Endothelial cell of umbilical vein (primary cell): ENCODE results near the gene DSCAML1. TPM values are rescaled to one million over a fixed set of nuclear protein-coding genes. Genes with fewer than 3 reads are reported as not detected.

ENCODE experiments used
- BruUV-seq: library from RNA; stranded (reverse); fragments of 400-500 nt; replicated peaks from 2 replicates; lab custom pipeline; 2021; lab: Mats Ljungman, UMichigan
- CTCF ChIA-PET: fragments of 300-600, 350-600 bp; sonication (Branson Sonifier 250); formaldehyde crosslinking; loops from one replicate; lab custom pipeline; 2021; ENCODE audit warnings: antibody characterized with exemption, inconsistent platforms; lab: Charles Lee
- POLR2A ChIA-PET: fragments of 300-600, 350-600 bp; sonication (Branson Sonifier 250); formaldehyde crosslinking; loops from one replicate; lab custom pipeline; 2021; ENCODE audit warnings: antibody characterized with exemption, inconsistent platforms; lab: Charles Lee
- DNase-seq: peaks from one replicate; pipeline ENCODE4 v3.0.0-alpha.2; 2011; ENCODE audit warnings: low read depth, low spot score
- FAIRE-seq: peaks from 2 replicates; lab custom pipeline; 2011; peaks lifted over from hg19 to GRCh38; lab: Jason Lieb, UNC
- H2AFZ ChIP-seq: 2 replicates; pipeline ENCODE4 v1.6.0; 2012; ENCODE audit warnings: low read depth, low read length, control low read depth, inconsistent platforms
- H3K27ac ChIP-seq: 2 replicates; pipeline ENCODE4 v1.5.1; 2011; ENCODE audit warnings: low read depth, mild to moderate bottlenecking, control low read depth, low read length, moderate library complexity; ENCODE audit not compliant: insufficient read depth
- H3K27me3 ChIP-seq, 2 experiments: 2 replicates each; pipeline versions ENCODE4 v1.6.0 to v1.6.1; 2011; ENCODE audit warnings: low read length in 2 of 2, mixed read lengths in 1 of 2; ENCODE audit not compliant: control insufficient read depth in 2 of 2, insufficient read depth in 2 of 2
- H3K36me3 ChIP-seq, 2 experiments: 2 replicates in 1 of 2; 3 replicates in 1 of 2; pipeline ENCODE4 v1.5.1; 2011; ENCODE audit warnings: low read length in 2 of 2, mild to moderate bottlenecking in 1 of 2, moderate library complexity in 1 of 2; ENCODE audit not compliant: control insufficient read depth in 2 of 2, insufficient read depth in 2 of 2; ENCODE audit errors: extremely low read depth in 1 of 2
- H3K4me1 ChIP-seq: 3 replicates; pipeline ENCODE4 v1.5.1; 2011; ENCODE audit warnings: mild to moderate bottlenecking, low read length; ENCODE audit not compliant: control insufficient read depth, insufficient read depth; ENCODE audit errors: extremely low read depth
- H3K4me2 ChIP-seq: 2 replicates; pipeline ENCODE4 v1.6.1; 2011; ENCODE audit warnings: low read length, control low read depth, mixed read lengths; ENCODE audit not compliant: insufficient read depth
- H3K4me3 ChIP-seq, 3 experiments: fragments of 200-600 bp in 1 of 3; sonication (generic), shearing (Covaris generic) in 1 of 3; replicated peaks in 1 of 3; 2 replicates each; pipeline ENCODE4 v1.5.1; 2011 to 2016; ENCODE audit warnings: control low read depth in 3 of 3, low read length in 3 of 3, mild to moderate bottlenecking in 2 of 3, inconsistent platforms in 1 of 3, low read depth in 1 of 3, moderate library complexity in 1 of 3; ENCODE audit not compliant: insufficient read depth in 1 of 3
- H3K79me2 ChIP-seq: 2 replicates; pipeline ENCODE4 v1.6.0; 2012; ENCODE audit warnings: low read length, inconsistent platforms; ENCODE audit not compliant: control insufficient read depth, insufficient read depth
- H3K9ac ChIP-seq: replicated peaks from 2 replicates; pipeline ENCODE3; 2011; ENCODE audit warnings: low read length, control low read depth; ENCODE audit not compliant: insufficient read depth; ENCODE audit errors: extremely low read depth
- H3K9me1 ChIP-seq: replicated peaks from 3 replicates; pipeline ENCODE4 v1.6.0; 2011; ENCODE audit warnings: mild to moderate bottlenecking, low read length; ENCODE audit not compliant: control insufficient read depth, insufficient read depth; ENCODE audit errors: extremely low read depth
- H3K9me3 ChIP-seq: replicated peaks from 2 replicates; pipeline ENCODE4 v1.5.1; 2012; ENCODE audit warnings: low read length, inconsistent platforms; ENCODE audit not compliant: control insufficient read depth, insufficient read depth
- H4K20me1 ChIP-seq: replicated peaks from 2 replicates; pipeline ENCODE3; 2011; ENCODE audit warnings: mild to moderate bottlenecking, low read length; ENCODE audit not compliant: control insufficient read depth, insufficient read depth; ENCODE audit errors: extremely low read depth
- EZH2 ChIP-seq: IDR thresholded peaks from 2 replicates; pipeline ENCODE4 v1.6.1; 2012; ENCODE audit warnings: borderline replicate concordance, low read depth, mild to moderate bottlenecking, moderate library complexity, low read length, inconsistent platforms; ENCODE audit not compliant: severe bottlenecking
- FOS ChIP-seq: IDR thresholded peaks from 2 replicates; pipeline ENCODE4 v1.6.1; 2011; ENCODE audit warnings: mild to moderate bottlenecking, low read length, moderate library complexity, borderline replicate concordance; ENCODE audit not compliant: insufficient read depth
- GATA2 ChIP-seq: IDR thresholded peaks from 2 replicates; pipeline ENCODE4 v1.7.0; 2011; ENCODE audit warnings: low read depth, mild to moderate bottlenecking, moderate library complexity, mixed read lengths, low read length; ENCODE audit not compliant: insufficient read length, insufficient read depth
- JUN ChIP-seq: IDR thresholded peaks from 2 replicates; pipeline ENCODE4 v1.6.1; 2011; ENCODE audit warnings: borderline replicate concordance, low read depth; ENCODE audit not compliant: insufficient read length, insufficient read depth
- MYC ChIP-seq: IDR thresholded peaks from one replicate; pipeline ENCODE4 v1.6.1; 2011; ENCODE audit warnings: mild to moderate bottlenecking, low read depth, low read length
- POLR2A ChIP-seq: IDR thresholded peaks from 2 replicates; pipeline ENCODE4 v1.6.1; 2012; ENCODE audit warnings: low read depth, mild to moderate bottlenecking, control low read depth, low read length
- POLR2AphosphoS5 ChIP-seq: IDR thresholded peaks from 2 replicates; pipeline ENCODE4 v1.6.1; 2012; ENCODE audit warnings: low read depth, mild to moderate bottlenecking, control low read depth, low read length, moderate library complexity; ENCODE audit not compliant: insufficient read depth
- dilution Hi-C: fragments of 300-500 bp; cut with MboI; formaldehyde crosslinking; loops from one replicate; pipeline ENCODE4 v1.15.0; 2019; ENCODE audit warnings: low sequenced_read_pairs; ENCODE audit not compliant: extremely low pct_ligation_motif_present
- intact Hi-C: fragments of 100-400 bp; cut with micrococcal nuclease; formaldehyde crosslinking; loops from one replicate; pipeline ENCODE4 v1.10.0; 2022
- polyA plus RNA-seq, 4 experiments: library from polyadenylated mRNA; depleted of rRNA in 3 of 4; stranded (reverse) in 3 of 4; unstranded in 1 of 4; fragments of >200 nt; gene quantifications; 2 replicates each; pipeline versions ENCODE4 v1.2.1 to v1.2.3, GENCODE V29; 2011 to 2012; ENCODE audit warnings: missing spikeins in 1 of 4
- total RNA-seq: library from RNA; stranded (reverse); gene quantifications from 2 replicates; pipeline ENCODE4 v1.2.3, GENCODE V29; 2021
- TF ChIP-seq, protein P1 (sequence below), 2 donors: IDR thresholded peaks; 1 replicate in 1 of 2; 2 replicates in 1 of 2; pipeline ENCODE4 v1.5.1; 2011; ENCODE audit warnings: low read length in 2 of 2, mild to moderate bottlenecking in 2 of 2, moderate library complexity in 2 of 2, control low read depth in 1 of 2, inconsistent platforms in 1 of 2, low read depth in 1 of 2; ENCODE audit not compliant: insufficient read depth in 1 of 2; ENCODE audit errors: extremely low read depth in 1 of 2
- TF ChIP-seq, protein P2 (sequence below): IDR thresholded peaks from 2 replicates; pipeline ENCODE4 v1.6.1; 2011; ENCODE audit not compliant: insufficient read depth, insufficient read length

The DSCAML1 gene
- total and polyA plus RNA-seq, 2 donors (not counting 3 experiments of a cell fraction or from before 2014, with no cell fraction given) = not detected

DNA sequence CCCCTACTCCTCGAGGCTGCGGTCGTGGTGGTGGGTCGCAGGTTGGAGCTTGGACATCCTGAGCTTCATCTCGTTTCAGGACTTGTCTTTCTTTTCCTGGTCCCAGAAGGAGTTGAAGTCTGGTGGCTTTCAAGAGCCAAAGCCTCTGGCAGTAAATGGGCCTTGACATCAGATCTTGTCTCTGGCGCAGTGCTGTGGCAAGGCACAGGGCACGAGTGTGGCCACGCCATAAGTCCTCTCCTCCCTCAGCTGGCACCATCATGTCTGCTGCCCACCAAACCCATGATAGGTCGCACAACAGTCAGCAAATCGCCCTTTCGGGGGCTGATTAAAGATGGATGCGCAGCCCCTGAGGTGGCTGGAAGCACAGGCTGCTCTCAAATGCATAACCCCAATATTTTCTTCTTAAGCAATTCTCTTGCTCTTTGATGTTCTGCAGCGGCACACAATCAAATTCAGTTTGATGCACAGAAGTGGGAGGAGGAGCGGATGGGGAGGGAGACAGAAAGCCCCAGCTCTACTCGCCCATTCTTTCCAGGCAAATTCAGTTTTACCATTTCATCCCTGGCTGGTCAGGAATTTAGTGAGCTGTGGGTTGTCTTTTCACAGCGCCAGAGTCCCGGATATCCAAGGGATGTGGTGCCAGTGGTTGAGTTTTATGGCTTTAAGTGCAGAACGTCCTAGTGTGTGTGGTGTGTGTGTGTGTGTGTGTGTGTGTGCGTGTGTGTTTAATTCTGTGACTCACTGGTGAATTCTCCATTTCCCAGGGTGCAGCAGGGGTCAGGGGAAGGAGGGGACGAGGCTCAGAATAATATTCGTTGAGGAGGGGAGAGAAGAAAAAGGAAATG is 162.0 kb downstream of the DSCAML1 start:
- no peaks in the 10 kb centered on the region for H4K20me1 ChIP-seq
- FAIRE-seq (no peak), DNase-seq (no peak)
- intact Hi-C loops (no loop called here), dilution Hi-C loops (no loop called here)
- no peak overlapping the region for H2AFZ ChIP-seq
- no peaks in the 10 kb centered on the region for H3K4me1 ChIP-seq
- POLR2A ChIA-PET = no interaction called here
- CTCF ChIA-PET = interaction anchor here (4.1 kb wide), 1 partner anchor 14 kb away, joined by 24 read pairs; no protein-coding TSS in a partner anchor
- no peak overlapping the region for H3K9ac ChIP-seq
- H3K27me3 ChIP-seq = no peaks in the 10 kb centered on the region
- H3K4me2 ChIP-seq = no peak overlapping the region
- H3K79me2 ChIP-seq = no peaks in the 10 kb centered on the region
- H3K36me3 ChIP-seq = no peaks in the 10 kb centered on the region
- BruUV-seq = no TSS peak
- no peaks in the 10 kb centered on the region for H3K9me1 ChIP-seq
- H3K4me3 ChIP-seq = no peak overlapping the region
- H3K27ac ChIP-seq = no peak overlapping the region
- TF ChIP-seq, protein P1, sequence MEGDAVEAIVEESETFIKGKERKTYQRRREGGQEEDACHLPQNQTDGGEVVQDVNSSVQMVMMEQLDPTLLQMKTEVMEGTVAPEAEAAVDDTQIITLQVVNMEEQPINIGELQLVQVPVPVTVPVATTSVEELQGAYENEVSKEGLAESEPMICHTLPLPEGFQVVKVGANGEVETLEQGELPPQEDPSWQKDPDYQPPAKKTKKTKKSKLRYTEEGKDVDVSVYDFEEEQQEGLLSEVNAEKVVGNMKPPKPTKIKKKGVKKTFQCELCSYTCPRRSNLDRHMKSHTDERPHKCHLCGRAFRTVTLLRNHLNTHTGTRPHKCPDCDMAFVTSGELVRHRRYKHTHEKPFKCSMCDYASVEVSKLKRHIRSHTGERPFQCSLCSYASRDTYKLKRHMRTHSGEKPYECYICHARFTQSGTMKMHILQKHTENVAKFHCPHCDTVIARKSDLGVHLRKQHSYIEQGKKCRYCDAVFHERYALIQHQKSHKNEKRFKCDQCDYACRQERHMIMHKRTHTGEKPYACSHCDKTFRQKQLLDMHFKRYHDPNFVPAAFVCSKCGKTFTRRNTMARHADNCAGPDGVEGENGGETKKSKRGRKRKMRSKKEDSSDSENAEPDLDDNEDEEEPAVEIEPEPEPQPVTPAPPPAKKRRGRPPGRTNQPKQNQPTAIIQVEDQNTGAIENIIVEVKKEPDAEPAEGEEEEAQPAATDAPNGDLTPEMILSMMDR (IDR thresholded peaks at IDR 0.05; ENCODE audit: extremely low read depth in 1 of 2, insufficient read depth in 1 of 2, low read depth in 1 of 2, low read length in 2 of 2) = no peak
- TF ChIP-seq JUN (no peak), MYC (no peak), FOS (no peak), EZH2 (no peak), POLR2A (no peak), GATA2 (no peak), POLR2AphosphoS5 (no peak)
- TF ChIP-seq, protein P2, sequence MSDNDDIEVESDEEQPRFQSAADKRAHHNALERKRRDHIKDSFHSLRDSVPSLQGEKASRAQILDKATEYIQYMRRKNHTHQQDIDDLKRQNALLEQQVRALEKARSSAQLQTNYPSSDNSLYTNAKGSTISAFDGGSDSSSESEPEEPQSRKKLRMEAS = no peak
- no peaks in the 10 kb centered on the region for H3K9me3 ChIP-seq
